HUES6 (cell line): ENCODE measurements around the gene KLF17.
"Not testable (repeated sequence)": the region's sequence is repeated elsewhere in the genome, so short reads cannot be mapped to it uniquely, and the experiment has no call there.

Experiments
- H3K27ac ChIP-seq: 2 replicates; pipeline ENCODE4 v1.7.0; 2013; ENCODE audit warnings: low read depth, mild to moderate bottlenecking, low read length, inconsistent platforms
- H3K27me3 ChIP-seq: 2 replicates; pipeline ENCODE4 v1.6.1; 2013; ENCODE audit warnings: low read length; ENCODE audit not compliant: control insufficient read depth, insufficient read depth
- H3K36me3 ChIP-seq: 2 replicates; pipeline ENCODE4 v1.6.1; 2013; ENCODE audit warnings: low read length; ENCODE audit not compliant: control insufficient read depth, insufficient read depth
- H3K4me1 ChIP-seq: 2 replicates; pipeline ENCODE4 v1.6.1; 2013; ENCODE audit warnings: low read length; ENCODE audit not compliant: control insufficient read depth, insufficient read depth
- H3K4me3 ChIP-seq: 2 replicates; pipeline ENCODE4 v1.5.1; 2013; ENCODE audit warnings: low read depth, low read length
- H3K9ac ChIP-seq: one replicate; pipeline ENCODE4 v1.6.1; 2013; ENCODE audit warnings: mild to moderate bottlenecking, low read length
- H3K9me3 ChIP-seq: 2 replicates; pipeline ENCODE4 v1.6.1; 2013; ENCODE audit warnings: low read depth, low read length; ENCODE audit not compliant: control insufficient read depth, insufficient read depth

KLF17 gene

DNA sequence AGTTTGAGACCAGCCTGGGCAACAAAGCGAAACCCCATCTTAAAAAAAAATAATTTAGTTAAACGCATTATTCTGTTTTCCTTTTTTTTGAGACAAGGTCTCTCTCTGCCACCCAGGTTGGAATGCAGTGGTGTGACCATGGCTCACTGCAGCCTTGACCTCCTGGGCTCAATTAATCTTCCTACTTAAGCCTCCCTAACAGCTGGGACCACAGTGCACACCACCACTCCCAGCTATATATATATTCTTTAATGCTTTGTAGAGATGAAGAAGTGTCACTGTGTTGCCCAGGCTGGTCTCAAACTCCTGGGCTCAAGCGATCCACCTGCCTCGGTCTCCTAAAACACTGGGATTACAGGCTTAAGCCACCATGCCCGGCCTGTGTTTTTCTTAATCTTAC, 7.7 kb upstream of the KLF17 start:
- no peaks in the 10 kb centered on the region for H3K36me3 ChIP-seq
- no peak overlapping the region for H3K27ac ChIP-seq
- H3K4me1 ChIP-seq, result peaks cover 13% of the 10 kb centered on the region; the same call in 1 of the 2 replicates
- H3K4me3 ChIP-seq, result no peak overlapping the region
- H3K9me3 ChIP-seq, result no peaks in the 10 kb centered on the region
- no peak overlapping the region for H3K9ac ChIP-seq
- no peaks in the 10 kb centered on the region for H3K27me3 ChIP-seq

- no peaks in the 10 kb centered on the region for H3K36me3 ChIP-seq
- peaks cover 4% of the 10 kb centered on the region; the same call in 1 of the 2 replicates for H3K4me1 ChIP-seq
- H3K9me3 ChIP-seq, result no peaks in the 10 kb centered on the region
- H3K4me3 ChIP-seq, result no peak overlapping the region
- no peak overlapping the region for H3K9ac ChIP-seq
- no peaks in the 10 kb centered on the region for H3K27me3 ChIP-seq
- H3K27ac ChIP-seq, result no peak overlapping the region
Observed at GRCh38 chr1:44111861-44112260, 6.8 kb upstream of the KLF17 start.

GRCh38 chr1:44112486-44112885, 6.1 kb upstream of the KLF17 start:
- no peaks in the 10 kb centered on the region for H3K27me3 ChIP-seq

GRCh38 chr1:44113095-44113609, 5.5 kb upstream of the KLF17 start:
- Histone ChIP-seq H3K9ac (no peak overlapping the region), H3K36me3 (no peaks in the 10 kb centered on the region), H3K4me1 (0 out of 2 replicates have a peak, but pooled peaks cover 3% of the 10 kb centered on the region), H3K9me3 (no peaks in the 10 kb centered on the region), H3K4me3 (no peak overlapping the region), H3K27ac (no peak overlapping the region), H3K27me3 (no peaks in the 10 kb centered on the region)

More at GRCh38 chr1:44112486-44112885, 6.1 kb upstream of the KLF17 start:
- H3K4me3 ChIP-seq, result no peak overlapping the region
- H3K4me1 ChIP-seq, result 0 out of 2 replicates have a peak, but pooled peaks cover 3% of the 10 kb centered on the region
- no peak overlapping the region for H3K9ac ChIP-seq
- no peak overlapping the region for H3K27ac ChIP-seq
- H3K36me3 ChIP-seq, result no peaks in the 10 kb centered on the region
- no peaks in the 10 kb centered on the region for H3K9me3 ChIP-seq

DNA sequence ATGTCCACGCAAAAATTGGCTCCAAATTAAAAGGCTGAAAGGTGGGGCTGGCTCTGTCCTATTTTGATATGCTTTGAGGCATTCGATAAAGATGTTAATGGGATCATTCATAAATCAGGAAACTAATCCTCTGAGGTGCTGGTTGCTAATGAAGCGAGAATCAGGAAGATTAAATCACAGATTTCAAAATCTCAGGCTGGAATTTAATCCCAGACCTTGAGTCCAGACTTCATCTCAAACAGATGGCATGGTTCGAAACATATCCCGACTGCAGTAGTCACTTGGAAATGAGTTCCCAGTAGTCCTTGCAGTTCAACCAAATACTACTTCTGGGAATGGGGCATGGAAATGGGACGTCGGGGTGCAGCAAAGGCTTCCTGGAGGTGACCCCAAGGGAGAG, 4.5 kb upstream of the KLF17 start:
- Histone ChIP-seq H3K9ac (no peak overlapping the region), H3K4me1 (0 out of 2 replicates have a peak, but pooled peaks cover 3% of the 10 kb centered on the region), H3K27ac (no peak overlapping the region), H3K36me3 (no peaks in the 10 kb centered on the region), H3K9me3 (no peaks in the 10 kb centered on the region), H3K4me3 (no peak overlapping the region), H3K27me3 (no peaks in the 10 kb centered on the region)

GRCh38 chr1:44117272-44117671, 1.3 kb upstream of the KLF17 start:
- H3K9me3 ChIP-seq, H3K27me3 ChIP-seq, H3K27ac ChIP-seq, H3K36me3 ChIP-seq, H3K9ac ChIP-seq, H3K4me1 ChIP-seq, H3K4me3 ChIP-seq: not testable (repeated sequence)

DNA sequence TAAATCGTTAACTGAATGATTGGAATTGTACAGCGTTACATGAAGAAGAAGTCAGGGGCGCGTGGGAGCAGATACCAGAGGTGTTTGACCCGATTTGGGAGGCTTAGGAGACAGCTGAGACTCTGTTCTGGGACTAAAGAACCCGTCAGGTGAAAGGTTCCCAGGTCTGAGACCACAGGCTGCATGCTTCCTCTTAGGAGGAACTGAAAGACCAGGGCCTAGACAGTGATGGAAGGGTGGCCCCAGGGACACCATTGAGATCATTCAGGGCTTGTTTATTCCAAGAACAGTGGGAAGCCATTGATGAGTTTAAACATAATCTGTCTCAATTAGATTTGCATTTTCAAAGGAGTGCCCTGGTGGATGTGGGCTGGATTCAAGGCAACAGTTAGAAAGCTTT, 904 bp downstream of the KLF17 start:
- H3K27me3 ChIP-seq, result no peaks in the 10 kb centered on the region
- H3K27ac ChIP-seq, result no peak overlapping the region

GRCh38 chr1:44120398-44120949, 1.9 kb downstream of the KLF17 start:
- H3K27me3 ChIP-seq, result no peaks in the 10 kb centered on the region
- peaks cover 5% of the 10 kb centered on the region for H3K4me1 ChIP-seq
- H3K36me3 ChIP-seq, result no peaks in the 10 kb centered on the region
- no peak overlapping the region for H3K4me3 ChIP-seq
- no peaks in the 10 kb centered on the region for H3K9me3 ChIP-seq
- H3K9ac ChIP-seq, result no peak overlapping the region
- no peak overlapping the region for H3K27ac ChIP-seq

More for the DNA sequence above, 904 bp downstream of the KLF17 start:
- Histone ChIP-seq H3K4me1 (peaks cover 5% of the 10 kb centered on the region), H3K36me3 (no peaks in the 10 kb centered on the region), H3K9ac (no peak overlapping the region), H3K4me3 (no peak overlapping the region), H3K9me3 (no peaks in the 10 kb centered on the region)

GRCh38 chr1:44129616-44130500, 11.2 kb downstream of the KLF17 start:
- Histone ChIP-seq H3K9me3 (no peaks in the 10 kb centered on the region), H3K36me3 (no peaks in the 10 kb centered on the region), H3K27me3 (no peaks in the 10 kb centered on the region), H3K4me1 (no peaks in the 10 kb centered on the region), H3K4me3 (no peak overlapping the region), H3K9ac (no peak overlapping the region), H3K27ac (no peak overlapping the region)

GRCh38 chr1:44131411-44131810, 12.8 kb downstream of the KLF17 start:
- Histone ChIP-seq H3K4me1 (no peaks in the 10 kb centered on the region), H3K27me3 (0 out of 2 replicates have a peak, but pooled peaks cover 2% of the 10 kb centered on the region), H3K4me3 (no peak overlapping the region), H3K9me3 (no peaks in the 10 kb centered on the region), H3K27ac (no peak overlapping the region), H3K36me3 (no peaks in the 10 kb centered on the region), H3K9ac (no peak overlapping the region)
